ENCODE measurements around the gene GARIN3.
"Not testable (repeated sequence)": the region's sequence is repeated elsewhere in the genome, so short reads cannot be mapped to it uniquely, and the experiment has no call there.

GARIN3 gene

DNA sequence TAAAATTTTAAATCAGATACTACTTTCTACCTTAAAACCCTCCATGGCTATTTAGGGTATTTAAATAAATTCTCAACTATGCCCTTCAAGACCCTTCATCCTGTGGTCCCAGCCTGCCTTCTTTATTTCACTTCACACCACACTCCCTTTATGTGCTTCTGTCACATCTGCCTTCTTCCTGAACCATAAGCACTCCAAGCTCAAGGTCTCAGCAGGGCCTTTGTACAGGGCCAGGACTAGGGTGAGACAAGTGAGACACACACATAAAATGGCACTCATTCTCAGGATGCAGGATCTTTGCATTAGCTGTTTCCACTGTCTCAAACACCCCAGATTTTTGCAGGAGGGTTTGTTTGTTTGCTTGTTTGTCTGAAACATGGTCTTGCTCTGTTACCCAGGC, 22.2 kb upstream of the GARIN3 start:
- Mint-ChIP-seq H3K27me3 (ENCODE audit: low read depth, poor library complexity) (peaks cover 9% of the 10 kb centered on the region), H3K36me3 (ENCODE audit: low read depth) (no peaks in the 10 kb centered on the region), H3K9me3 (peaks cover 2% of the 10 kb centered on the region), H3K4me3 (no peak overlapping the region), H3K4me1 (peaks cover 15% of the 10 kb centered on the region), H3K27ac (peak overlapping the region; percentile 22)
- TF ChIP-seq, protein P1, sequence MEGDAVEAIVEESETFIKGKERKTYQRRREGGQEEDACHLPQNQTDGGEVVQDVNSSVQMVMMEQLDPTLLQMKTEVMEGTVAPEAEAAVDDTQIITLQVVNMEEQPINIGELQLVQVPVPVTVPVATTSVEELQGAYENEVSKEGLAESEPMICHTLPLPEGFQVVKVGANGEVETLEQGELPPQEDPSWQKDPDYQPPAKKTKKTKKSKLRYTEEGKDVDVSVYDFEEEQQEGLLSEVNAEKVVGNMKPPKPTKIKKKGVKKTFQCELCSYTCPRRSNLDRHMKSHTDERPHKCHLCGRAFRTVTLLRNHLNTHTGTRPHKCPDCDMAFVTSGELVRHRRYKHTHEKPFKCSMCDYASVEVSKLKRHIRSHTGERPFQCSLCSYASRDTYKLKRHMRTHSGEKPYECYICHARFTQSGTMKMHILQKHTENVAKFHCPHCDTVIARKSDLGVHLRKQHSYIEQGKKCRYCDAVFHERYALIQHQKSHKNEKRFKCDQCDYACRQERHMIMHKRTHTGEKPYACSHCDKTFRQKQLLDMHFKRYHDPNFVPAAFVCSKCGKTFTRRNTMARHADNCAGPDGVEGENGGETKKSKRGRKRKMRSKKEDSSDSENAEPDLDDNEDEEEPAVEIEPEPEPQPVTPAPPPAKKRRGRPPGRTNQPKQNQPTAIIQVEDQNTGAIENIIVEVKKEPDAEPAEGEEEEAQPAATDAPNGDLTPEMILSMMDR (IDR thresholded peaks at IDR 0.05) = no peak
- DNase-seq = no peak

DNA sequence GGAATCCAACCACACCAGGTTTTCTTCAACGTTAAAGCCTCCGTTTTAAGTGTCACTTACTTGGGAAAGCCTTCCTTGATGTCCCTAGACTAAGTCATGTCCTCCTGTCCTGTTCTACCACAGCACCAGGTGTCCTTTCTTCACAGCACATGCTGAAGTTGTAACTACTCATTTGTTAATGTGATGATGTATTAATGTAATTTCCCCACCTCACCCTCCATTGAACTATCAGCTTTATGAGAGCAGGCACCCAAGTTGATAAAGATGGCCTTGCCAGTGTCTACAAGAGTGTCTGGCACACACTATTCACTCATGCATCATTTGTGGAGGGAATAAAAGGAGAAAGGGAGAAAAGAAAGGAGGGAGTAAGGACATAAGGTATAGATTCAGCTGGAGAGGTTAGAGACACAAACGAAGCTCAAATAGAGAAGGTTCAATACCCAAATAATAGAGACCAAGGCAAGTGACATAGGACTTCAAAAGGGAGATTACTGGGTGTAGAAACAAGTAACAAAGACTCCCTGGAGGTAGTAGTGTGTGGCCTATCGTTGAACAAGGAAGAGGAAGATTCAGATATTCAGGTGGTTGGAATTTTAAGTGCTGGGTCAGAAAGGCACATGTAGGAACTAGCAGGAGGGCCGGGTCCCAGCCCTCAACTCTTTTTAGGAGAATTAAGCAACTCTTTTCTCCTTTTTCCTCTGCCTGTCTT, 21.1 kb upstream of the GARIN3 start:
- no peaks in the 10 kb centered on the region for H3K36me3 Mint-ChIP-seq (ENCODE audit: low read depth)
- DNase-seq = no peak
- no peak overlapping the region for H3K4me3 Mint-ChIP-seq
- H3K27ac Mint-ChIP-seq = no peak overlapping the region
- peaks cover 15% of the 10 kb centered on the region for H3K4me1 Mint-ChIP-seq
- peaks cover 10% of the 10 kb centered on the region for H3K27me3 Mint-ChIP-seq (ENCODE audit: low read depth, poor library complexity)
- TF ChIP-seq, protein P1 (IDR thresholded peaks at IDR 0.05) = no peak
- no peaks in the 10 kb centered on the region for H3K9me3 Mint-ChIP-seq

DNA sequence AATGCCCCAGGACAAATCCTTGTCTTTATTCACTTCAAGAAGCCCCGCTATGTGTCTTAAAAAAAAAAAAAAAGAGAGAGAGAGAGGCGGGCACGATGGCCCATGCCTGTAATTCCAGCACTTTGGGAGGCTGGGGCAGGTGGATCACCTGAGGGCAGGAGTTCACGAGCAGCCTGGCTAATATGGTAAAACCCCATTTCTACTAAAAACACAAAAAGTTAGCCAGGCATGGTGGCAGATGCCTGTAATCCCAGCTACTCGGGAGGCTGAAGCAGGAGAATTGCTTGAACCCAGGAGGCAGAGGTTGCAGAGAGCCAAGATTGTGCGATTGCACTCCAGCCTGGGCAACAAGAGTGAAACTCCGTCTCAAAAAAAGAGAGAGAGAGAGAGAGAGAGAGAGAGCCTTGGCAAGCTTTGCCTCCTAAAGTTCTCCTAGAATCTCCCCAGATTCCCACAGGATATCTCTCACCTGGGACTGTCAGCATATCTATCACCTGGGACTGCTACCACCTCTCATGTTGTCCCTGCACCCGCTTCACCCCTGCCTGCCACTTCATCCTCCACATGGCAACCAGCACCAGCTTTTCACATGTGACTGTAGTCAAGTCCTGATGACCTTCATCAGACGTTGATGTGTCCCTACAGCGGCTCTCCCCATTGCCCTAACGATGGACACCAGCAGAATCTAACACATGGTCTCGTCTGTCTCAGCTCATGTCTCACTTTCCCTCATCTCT, 20.4 kb upstream of the GARIN3 start:
- Mint-ChIP-seq H3K9me3 (no peaks in the 10 kb centered on the region), H3K4me3 (no peak overlapping the region), H3K36me3 (ENCODE audit: low read depth) (no peaks in the 10 kb centered on the region), H3K27ac (no peak overlapping the region), H3K27me3 (ENCODE audit: low read depth, poor library complexity) (peaks cover 16% of the 10 kb centered on the region), H3K4me1 (peaks cover 15% of the 10 kb centered on the region)
- no peak for DNase-seq
- TF ChIP-seq, protein P1 (IDR thresholded peaks at IDR 0.05) = no peak

DNA sequence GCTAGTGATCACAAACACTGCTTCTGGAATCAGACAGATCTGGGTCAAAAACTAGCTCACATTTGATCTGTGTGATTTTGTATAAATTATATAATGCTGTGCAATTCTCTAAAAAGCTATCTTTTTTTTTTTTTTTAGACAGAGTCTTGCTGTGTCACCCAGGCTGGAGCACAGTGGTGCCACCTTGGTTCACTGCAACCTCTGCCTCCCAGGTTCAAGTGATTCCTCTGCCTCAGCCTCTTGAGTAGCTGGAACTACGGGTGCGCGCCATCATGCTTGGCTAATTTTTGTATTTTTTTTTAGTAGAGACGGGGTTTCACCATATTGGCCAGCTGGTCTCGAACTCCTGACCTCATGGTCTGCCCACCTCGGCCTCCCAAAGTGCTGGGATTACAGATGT, 19.1 kb upstream of the GARIN3 start:
- DNase-seq; H3K36me3 Mint-ChIP-seq (ENCODE audit: low read depth); H3K9me3 Mint-ChIP-seq; H3K27ac Mint-ChIP-seq; H3K4me3 Mint-ChIP-seq: not testable (repeated sequence)
- peaks cover 15% of the 10 kb centered on the region for H3K4me1 Mint-ChIP-seq
- peaks cover 22% of the 10 kb centered on the region for H3K27me3 Mint-ChIP-seq (ENCODE audit: low read depth, poor library complexity)

DNA sequence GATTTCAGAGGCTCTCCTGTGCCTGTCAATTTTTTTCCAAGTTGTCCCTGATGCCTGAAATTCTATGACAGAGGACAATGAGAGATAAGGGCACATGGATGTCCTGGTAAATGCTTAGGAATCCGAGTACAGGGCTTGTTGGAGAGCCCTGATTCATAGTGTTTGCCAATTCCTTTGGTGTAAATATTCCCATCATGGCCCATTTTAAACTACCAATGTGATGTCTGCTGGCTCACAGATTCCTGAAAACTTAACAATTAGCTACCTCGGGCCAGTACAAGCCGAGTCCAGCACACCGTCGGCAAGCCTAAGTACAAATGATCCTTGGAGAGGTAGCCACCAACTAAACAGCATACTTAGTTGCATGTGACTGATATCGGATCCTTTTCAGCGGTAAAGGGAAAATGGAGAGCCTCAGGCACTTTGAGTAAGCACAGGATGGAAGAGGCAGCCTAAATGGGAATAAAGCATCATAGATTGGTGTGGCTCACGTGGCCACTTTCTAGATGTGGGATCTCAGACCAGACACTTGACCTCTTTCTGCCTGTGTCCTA, 18.1 kb upstream of the GARIN3 start:
- TF ChIP-seq, protein P1 (IDR thresholded peaks at IDR 0.05) = no peak
- no peak overlapping the region for H3K4me3 Mint-ChIP-seq
- H3K36me3 Mint-ChIP-seq (ENCODE audit: low read depth) = no peaks in the 10 kb centered on the region
- no peaks in the 10 kb centered on the region for H3K9me3 Mint-ChIP-seq
- H3K27me3 Mint-ChIP-seq (ENCODE audit: low read depth, poor library complexity) = peaks cover 22% of the 10 kb centered on the region
- DNase-seq = no peak
- peaks cover 8% of the 10 kb centered on the region for H3K4me1 Mint-ChIP-seq
- H3K27ac Mint-ChIP-seq = no peak overlapping the region

DNA sequence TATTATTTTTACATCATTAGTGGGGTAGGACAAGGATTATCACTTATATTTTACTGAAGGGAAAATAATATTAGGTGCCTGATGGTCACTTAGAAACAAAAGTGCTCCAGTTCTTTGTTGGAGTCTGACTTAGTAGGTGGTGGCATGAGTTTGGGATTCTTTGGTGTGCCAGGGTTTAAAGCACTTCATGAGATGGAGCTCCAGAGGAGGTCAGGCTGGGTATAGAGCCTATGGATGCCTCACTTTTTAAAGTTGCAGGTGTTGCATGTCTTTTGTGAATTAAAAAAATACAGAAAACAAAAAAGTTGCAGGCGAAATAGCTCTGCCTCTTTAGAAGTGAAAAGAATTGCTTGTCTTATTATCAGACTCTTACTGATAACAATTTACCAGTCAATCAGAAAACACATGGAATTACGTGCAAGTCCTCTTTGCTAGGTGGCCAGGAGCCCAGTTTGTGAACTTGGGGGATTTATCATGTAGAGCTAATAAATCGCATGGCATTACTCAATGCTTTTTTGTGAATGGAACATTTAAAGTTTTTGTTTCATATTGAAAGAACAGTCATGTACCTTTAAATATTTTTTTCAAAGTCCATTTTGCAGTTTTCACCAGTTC, 16.2 kb upstream of the GARIN3 start:
- H3K27ac Mint-ChIP-seq = no peak overlapping the region
- TF ChIP-seq, protein P1 (IDR thresholded peaks at IDR 0.05) = no peak
- no peaks in the 10 kb centered on the region for H3K9me3 Mint-ChIP-seq
- H3K27me3 Mint-ChIP-seq (ENCODE audit: low read depth, poor library complexity) = peaks cover 29% of the 10 kb centered on the region
- no peak for DNase-seq
- H3K4me1 Mint-ChIP-seq = no peaks in the 10 kb centered on the region
- H3K4me3 Mint-ChIP-seq = no peak overlapping the region
- no peaks in the 10 kb centered on the region for H3K36me3 Mint-ChIP-seq (ENCODE audit: low read depth)
